Neural cell (in vitro differentiated cells): ENCODE measurements around the gene TOP1. TPM values are rescaled to one million over a fixed set of nuclear protein-coding genes. Genes with fewer than 3 reads are reported as not detected.
A peak's percentile ranks its signal among the peaks of the same experiment; 100 is the strongest.

Source experiments
- H2AFZ ChIP-seq: fragments of 200-600, 300-800 bp; sonication (generic), shearing (Covaris generic); 2 replicates; pipeline ENCODE4 v1.6.0; 2014; ENCODE audit warnings: low read depth, mild to moderate bottlenecking, antibody characterized with exemption, low read length, moderate library complexity
- H3F3A ChIP-seq: fragments of 200-600 bp; shearing (Covaris generic); 2 replicates; pipeline ENCODE4 v1.6.1; 2016; ENCODE audit warnings: mild to moderate bottlenecking, moderate library complexity, mixed read lengths, antibody characterized with exemption, low read length; ENCODE audit not compliant: insufficient read depth, poor library complexity, severe bottlenecking
- H3K27ac ChIP-seq: fragments of 200-600, 300-800 bp; sonication (generic), shearing (Covaris generic); 2 replicates; pipeline ENCODE4 v1.5.1; 2014; ENCODE audit warnings: mild to moderate bottlenecking, low read length, moderate library complexity
- H3K27me3 ChIP-seq: fragments of 300-800, 200-600 bp; sonication (generic), shearing (Covaris generic); 2 replicates; pipeline ENCODE4 v1.6.0; 2014; ENCODE audit warnings: mild to moderate bottlenecking, low read depth, low read length, moderate library complexity; ENCODE audit not compliant: insufficient read depth
- H3K36me3 ChIP-seq: fragments of 300-800, 200-600 bp; sonication (generic), shearing (Covaris generic); 2 replicates; pipeline ENCODE4 v1.5.1; 2014; ENCODE audit warnings: mild to moderate bottlenecking, antibody characterized with exemption, low read length, moderate library complexity; ENCODE audit not compliant: insufficient read depth
- H3K4me2 ChIP-seq: fragments of 300-800, 200-600 bp; sonication (generic), shearing (Covaris generic); 2 replicates; pipeline ENCODE4 v1.6.0; 2014; ENCODE audit warnings: mild to moderate bottlenecking, low read length
- H3K4me3 ChIP-seq: fragments of 300-800, 200-600 bp; sonication (generic), shearing (Covaris generic); 2 replicates; pipeline ENCODE4 v1.5.1; 2014; ENCODE audit warnings: mild to moderate bottlenecking, low read length, moderate library complexity
- H3K79me2 ChIP-seq: fragments of 200-600 bp; shearing (Covaris generic); replicated peaks from 2 replicates; pipeline ENCODE4 v1.6.0; 2014; ENCODE audit warnings: mild to moderate bottlenecking, low read length, moderate library complexity; ENCODE audit not compliant: insufficient read depth
- H3K9ac ChIP-seq: fragments of 300-800, 200-600 bp; sonication (generic), shearing (Covaris generic); 2 replicates; pipeline ENCODE4 v1.6.1; 2016; ENCODE audit warnings: mild to moderate bottlenecking, low read length, mixed read lengths
- H3K9me2 ChIP-seq: fragments of 200-600 bp; shearing (Covaris generic); 2 replicates; pipeline ENCODE4 v1.6.1; 2016; ENCODE audit warnings: mild to moderate bottlenecking, low read length, mixed read lengths; ENCODE audit not compliant: insufficient read depth
- H3K9me3 ChIP-seq: fragments of 200-600, 300-800 bp; sonication (generic), shearing (Covaris generic); 2 replicates; pipeline ENCODE4 v1.6.1; 2016; ENCODE audit warnings: mild to moderate bottlenecking, mixed run types, low read length, moderate library complexity, mixed read lengths
- H4K20me1 ChIP-seq: fragments of 200-600 bp; shearing (Covaris generic); 2 replicates; pipeline ENCODE4 v1.6.1; 2016; ENCODE audit warnings: mild to moderate bottlenecking, mixed run types; ENCODE audit not compliant: insufficient read depth
- EP300 ChIP-seq: fragments of 450-650 bp; conservative IDR thresholded peaks from 2 replicates; pipeline ENCODE4 v1.6.1; 2014; ENCODE audit warnings: antibody characterized with exemption, mild to moderate bottlenecking, moderate library complexity; ENCODE audit not compliant: poor library complexity, severe bottlenecking
- EZH2 ChIP-seq: fragments of 200-600, 300-800 bp; shearing (Covaris generic), sonication (generic); IDR thresholded peaks from 2 replicates; pipeline ENCODE4 v1.6.1; 2014; ENCODE audit warnings: antibody characterized with exemption, low read length, borderline replicate concordance, mild to moderate bottlenecking; ENCODE audit not compliant: insufficient read depth, poor library complexity, severe bottlenecking
- MXI1 ChIP-seq: fragments of 450-650 bp; conservative IDR thresholded peaks from 2 replicates; pipeline ENCODE4 v1.6.1; 2014; ENCODE audit warnings: antibody characterized with exemption, mild to moderate bottlenecking; ENCODE audit not compliant: poor library complexity, severe bottlenecking
- POLR2AphosphoS5 ChIP-seq: IDR thresholded peaks from 2 replicates; pipeline ENCODE4 v1.6.1; 2012
- RAD21 ChIP-seq: fragments of 450-650 bp; conservative IDR thresholded peaks from 2 replicates; pipeline ENCODE4 v1.6.1; 2014; ENCODE audit warnings: antibody characterized with exemption, mild to moderate bottlenecking, moderate library complexity
- SMC3 ChIP-seq: fragments of 450-650 bp; conservative IDR thresholded peaks from 2 replicates; pipeline ENCODE4 v1.6.1; 2014; ENCODE audit warnings: antibody characterized with exemption, mild to moderate bottlenecking, moderate library complexity; ENCODE audit not compliant: poor library complexity
- TAF1 ChIP-seq: IDR thresholded peaks from 2 replicates; pipeline ENCODE4 v1.6.1; 2012; ENCODE audit warnings: low read depth
- polyA plus RNA-seq: library from polyadenylated mRNA; depleted of rRNA; stranded (reverse); fragments of >200 nt; gene quantifications from 2 replicates; pipeline ENCODE4 v1.2.3, GENCODE V29; 2014
- TF ChIP-seq, protein P1 (sequence below): fragments of 450-650 bp; IDR thresholded peaks from 2 replicates; pipeline ENCODE4 v1.5.1; 2014; ENCODE audit warnings: antibody characterized with exemption, mild to moderate bottlenecking, moderate library complexity; ENCODE audit not compliant: poor library complexity, severe bottlenecking
- TF ChIP-seq, protein P2 (sequence below): IDR thresholded peaks from 2 replicates; pipeline ENCODE4 v1.6.1; 2012; ENCODE audit warnings: borderline replicate concordance

The TOP1 gene
- polyA plus RNA-seq, 1 donor from 2014 or later = 33.2 TPM

DNA sequence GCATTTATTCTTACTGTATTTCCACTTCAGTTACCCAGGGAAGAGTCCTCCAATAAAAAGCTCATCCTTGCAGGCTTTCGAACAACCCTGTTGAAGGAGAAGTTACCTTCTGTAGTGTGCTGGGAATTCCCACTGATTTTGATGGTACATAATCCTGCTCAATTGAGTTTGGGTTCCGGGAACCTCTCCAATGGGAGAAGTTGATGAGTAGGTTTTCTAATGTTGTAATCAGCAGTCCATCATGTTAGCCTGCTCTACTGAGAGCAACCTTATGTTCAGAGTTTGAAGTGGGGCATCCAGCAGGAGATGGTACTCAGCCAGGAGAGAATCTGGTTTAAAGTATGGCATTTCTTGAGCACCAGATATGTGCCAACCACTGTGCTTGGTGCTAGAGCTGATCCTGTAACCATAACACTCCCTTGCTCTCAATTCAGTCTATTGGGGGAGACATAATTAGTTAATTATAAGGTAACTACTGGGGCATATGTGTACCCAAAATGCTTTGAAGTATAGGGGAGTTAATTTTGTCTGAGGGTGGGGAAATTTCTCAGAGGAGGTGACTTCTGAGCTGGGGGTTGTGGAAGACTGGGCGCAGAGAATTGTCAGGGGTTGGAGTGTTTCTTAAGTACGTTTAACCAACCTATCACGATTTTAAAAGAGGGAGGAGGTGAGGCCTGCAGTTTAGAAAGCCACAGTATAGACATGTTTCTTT is 2.1 kb downstream of the TOP1 start:
- no peaks in the 10 kb centered on the region for H3K36me3 ChIP-seq
- no peak overlapping the region for H2AFZ ChIP-seq
- TF ChIP-seq POLR2AphosphoS5 = no peak
- TF ChIP-seq SMC3 = no peak
- TF ChIP-seq, protein P1, sequence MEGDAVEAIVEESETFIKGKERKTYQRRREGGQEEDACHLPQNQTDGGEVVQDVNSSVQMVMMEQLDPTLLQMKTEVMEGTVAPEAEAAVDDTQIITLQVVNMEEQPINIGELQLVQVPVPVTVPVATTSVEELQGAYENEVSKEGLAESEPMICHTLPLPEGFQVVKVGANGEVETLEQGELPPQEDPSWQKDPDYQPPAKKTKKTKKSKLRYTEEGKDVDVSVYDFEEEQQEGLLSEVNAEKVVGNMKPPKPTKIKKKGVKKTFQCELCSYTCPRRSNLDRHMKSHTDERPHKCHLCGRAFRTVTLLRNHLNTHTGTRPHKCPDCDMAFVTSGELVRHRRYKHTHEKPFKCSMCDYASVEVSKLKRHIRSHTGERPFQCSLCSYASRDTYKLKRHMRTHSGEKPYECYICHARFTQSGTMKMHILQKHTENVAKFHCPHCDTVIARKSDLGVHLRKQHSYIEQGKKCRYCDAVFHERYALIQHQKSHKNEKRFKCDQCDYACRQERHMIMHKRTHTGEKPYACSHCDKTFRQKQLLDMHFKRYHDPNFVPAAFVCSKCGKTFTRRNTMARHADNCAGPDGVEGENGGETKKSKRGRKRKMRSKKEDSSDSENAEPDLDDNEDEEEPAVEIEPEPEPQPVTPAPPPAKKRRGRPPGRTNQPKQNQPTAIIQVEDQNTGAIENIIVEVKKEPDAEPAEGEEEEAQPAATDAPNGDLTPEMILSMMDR = no peak
- TF ChIP-seq EP300 = no peak
- no peak for TF ChIP-seq TAF1
- no peak for TF ChIP-seq EZH2
- TF ChIP-seq, protein P2, sequence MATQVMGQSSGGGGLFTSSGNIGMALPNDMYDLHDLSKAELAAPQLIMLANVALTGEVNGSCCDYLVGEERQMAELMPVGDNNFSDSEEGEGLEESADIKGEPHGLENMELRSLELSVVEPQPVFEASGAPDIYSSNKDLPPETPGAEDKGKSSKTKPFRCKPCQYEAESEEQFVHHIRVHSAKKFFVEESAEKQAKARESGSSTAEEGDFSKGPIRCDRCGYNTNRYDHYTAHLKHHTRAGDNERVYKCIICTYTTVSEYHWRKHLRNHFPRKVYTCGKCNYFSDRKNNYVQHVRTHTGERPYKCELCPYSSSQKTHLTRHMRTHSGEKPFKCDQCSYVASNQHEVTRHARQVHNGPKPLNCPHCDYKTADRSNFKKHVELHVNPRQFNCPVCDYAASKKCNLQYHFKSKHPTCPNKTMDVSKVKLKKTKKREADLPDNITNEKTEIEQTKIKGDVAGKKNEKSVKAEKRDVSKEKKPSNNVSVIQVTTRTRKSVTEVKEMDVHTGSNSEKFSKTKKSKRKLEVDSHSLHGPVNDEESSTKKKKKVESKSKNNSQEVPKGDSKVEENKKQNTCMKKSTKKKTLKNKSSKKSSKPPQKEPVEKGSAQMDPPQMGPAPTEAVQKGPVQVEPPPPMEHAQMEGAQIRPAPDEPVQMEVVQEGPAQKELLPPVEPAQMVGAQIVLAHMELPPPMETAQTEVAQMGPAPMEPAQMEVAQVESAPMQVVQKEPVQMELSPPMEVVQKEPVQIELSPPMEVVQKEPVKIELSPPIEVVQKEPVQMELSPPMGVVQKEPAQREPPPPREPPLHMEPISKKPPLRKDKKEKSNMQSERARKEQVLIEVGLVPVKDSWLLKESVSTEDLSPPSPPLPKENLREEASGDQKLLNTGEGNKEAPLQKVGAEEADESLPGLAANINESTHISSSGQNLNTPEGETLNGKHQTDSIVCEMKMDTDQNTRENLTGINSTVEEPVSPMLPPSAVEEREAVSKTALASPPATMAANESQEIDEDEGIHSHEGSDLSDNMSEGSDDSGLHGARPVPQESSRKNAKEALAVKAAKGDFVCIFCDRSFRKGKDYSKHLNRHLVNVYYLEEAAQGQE = no peak
- no peak for TF ChIP-seq RAD21
- TF ChIP-seq MXI1 = no peak
- no peak overlapping the region for H3K27ac ChIP-seq
- no peaks in the 10 kb centered on the region for H3F3A ChIP-seq
- peaks cover 20% of the 10 kb centered on the region for H4K20me1 ChIP-seq
- peak overlapping the region; percentile 95 for H3K4me3 ChIP-seq
- no peaks in the 10 kb centered on the region for H3K9me3 ChIP-seq
- no peaks in the 10 kb centered on the region for H3K27me3 ChIP-seq
- peak overlapping the region; percentile 84 for H3K4me2 ChIP-seq
- H3K9me2 ChIP-seq = no peaks in the 10 kb centered on the region
- peak overlapping the region; percentile 93 for H3K9ac ChIP-seq
- H3K79me2 ChIP-seq = peaks cover 70% of the 10 kb centered on the region

DNA sequence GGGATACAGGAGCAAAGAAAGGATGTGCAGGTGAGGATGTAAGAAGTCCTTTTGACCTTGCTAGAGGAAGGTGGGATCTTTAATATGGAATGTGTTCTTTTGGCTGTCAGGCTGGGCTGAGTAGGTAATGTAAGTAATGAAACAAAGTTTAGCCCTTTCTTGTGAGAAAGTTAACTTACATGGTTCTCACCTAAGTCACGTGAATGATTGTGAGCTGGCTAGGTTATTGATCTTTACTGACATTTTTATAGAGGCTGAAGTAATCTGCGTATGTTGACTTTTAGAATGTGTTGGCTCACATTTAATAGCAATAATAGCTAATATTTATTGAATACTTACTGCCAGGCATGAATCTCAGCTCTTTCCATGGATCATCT is 2.6 kb downstream of the TOP1 start:
- Histone ChIP-seq H3K9ac (no peak overlapping the region), H2AFZ (no peak overlapping the region), H4K20me1 (peaks cover 20% of the 10 kb centered on the region), H3K27me3 (no peaks in the 10 kb centered on the region), H3K4me2 (peak overlapping the region; percentile 84), H3K9me3 (no peaks in the 10 kb centered on the region), H3K4me3 (peak overlapping the region; percentile 95), H3K9me2 (no peaks in the 10 kb centered on the region), H3K79me2 (peaks cover 75% of the 10 kb centered on the region), H3K36me3 (no peaks in the 10 kb centered on the region), H3K27ac (no peak overlapping the region), H3F3A (no peaks in the 10 kb centered on the region)
- TF ChIP-seq POLR2AphosphoS5 (no peak), MXI1 (no peak), EP300 (no peak), EZH2 (no peak), RAD21 (no peak), SMC3 (no peak), TAF1 (no peak)
- TF ChIP-seq, protein P2 = no peak
- TF ChIP-seq, protein P1 = no peak
